HEK293 (cell line): Measurements from ENCODE around the gene LEMD1.

Experiments used
- AEBP2 ChIP-seq: fragments of 450-650 bp; formaldehyde crosslinking; IDR thresholded peaks from 2 replicates; pipeline ENCODE4 v1.5.1; 2016; ENCODE audit warnings: missing biosample characterization, missing genetic modification characterization, borderline replicate concordance
- CTCF ChIP-seq: fragments of 450-650 bp; formaldehyde crosslinking; IDR thresholded peaks from 2 replicates; pipeline ENCODE4 v1.5.1; 2016; ENCODE audit warnings: missing biosample characterization, missing genetic modification characterization
- TCF7L2 ChIP-seq: IDR thresholded peaks from 2 replicates; pipeline ENCODE4 v1.6.1; 2011; ENCODE audit warnings: low read depth, mild to moderate bottlenecking, inconsistent platforms, low read length, moderate library complexity, borderline replicate concordance
- ZNF121 ChIP-seq: fragments of 450-650 bp; formaldehyde crosslinking; IDR thresholded peaks from 2 replicates; pipeline ENCODE4 v1.5.1; 2016; ENCODE audit warnings: missing biosample characterization, missing genetic modification characterization
- ZNF138 ChIP-seq: fragments of 450-650 bp; formaldehyde crosslinking; IDR thresholded peaks from 2 replicates; pipeline ENCODE4 v1.5.1; 2016; ENCODE audit warnings: missing biosample characterization, missing genetic modification characterization, borderline replicate concordance
- ZNF292 ChIP-seq: fragments of 450-650 bp; formaldehyde crosslinking; IDR thresholded peaks from 2 replicates; pipeline ENCODE4 v1.5.1; 2016; ENCODE audit warnings: low read depth, missing biosample characterization, missing genetic modification characterization, borderline replicate concordance
- ZNF362 ChIP-seq: fragments of 450-650 bp; formaldehyde crosslinking; IDR thresholded peaks from 2 replicates; pipeline ENCODE4 v1.5.1; 2016; ENCODE audit warnings: missing biosample characterization, missing genetic modification characterization
- ZNF48 ChIP-seq: fragments of 450-650 bp; formaldehyde crosslinking; IDR thresholded peaks from 2 replicates; pipeline ENCODE4 v1.5.1; 2016; ENCODE audit warnings: missing biosample characterization, missing genetic modification characterization
- ZNF621 ChIP-seq: fragments of 450-650 bp; formaldehyde crosslinking; IDR thresholded peaks from 2 replicates; pipeline ENCODE4 v1.5.1; 2017; ENCODE audit warnings: missing biosample characterization, missing genetic modification characterization
- ZSCAN18 ChIP-seq: fragments of 450-650 bp; formaldehyde crosslinking; IDR thresholded peaks from 2 replicates; pipeline ENCODE4 v1.5.1; 2016; ENCODE audit warnings: missing biosample characterization, missing genetic modification characterization

- TF ChIP-seq CTCF (tag by site-specific recombination): no peak
- TF ChIP-seq TCF7L2: no peak
- TF ChIP-seq ZNF292 (tag by site-specific recombination): no peak
- TF ChIP-seq AEBP2: no peak
- no peak for TF ChIP-seq ZNF621 (tag by site-specific recombination)
- TF ChIP-seq ZNF138 (tag by site-specific recombination): no peak
- no peak for TF ChIP-seq ZNF121 (tag by site-specific recombination)
- no peak for TF ChIP-seq ZSCAN18 (tag by site-specific recombination)
- TF ChIP-seq ZNF48 (tag by site-specific recombination): no peak
- no peak for TF ChIP-seq ZNF362 (tag by site-specific recombination)
Observed at GRCh38 chr1:205348554-205349487, 73.0 kb downstream of the LEMD1 start.
